ENCODE measurements around the gene ALDH1A3.

Gene ALDH1A3

DNA sequence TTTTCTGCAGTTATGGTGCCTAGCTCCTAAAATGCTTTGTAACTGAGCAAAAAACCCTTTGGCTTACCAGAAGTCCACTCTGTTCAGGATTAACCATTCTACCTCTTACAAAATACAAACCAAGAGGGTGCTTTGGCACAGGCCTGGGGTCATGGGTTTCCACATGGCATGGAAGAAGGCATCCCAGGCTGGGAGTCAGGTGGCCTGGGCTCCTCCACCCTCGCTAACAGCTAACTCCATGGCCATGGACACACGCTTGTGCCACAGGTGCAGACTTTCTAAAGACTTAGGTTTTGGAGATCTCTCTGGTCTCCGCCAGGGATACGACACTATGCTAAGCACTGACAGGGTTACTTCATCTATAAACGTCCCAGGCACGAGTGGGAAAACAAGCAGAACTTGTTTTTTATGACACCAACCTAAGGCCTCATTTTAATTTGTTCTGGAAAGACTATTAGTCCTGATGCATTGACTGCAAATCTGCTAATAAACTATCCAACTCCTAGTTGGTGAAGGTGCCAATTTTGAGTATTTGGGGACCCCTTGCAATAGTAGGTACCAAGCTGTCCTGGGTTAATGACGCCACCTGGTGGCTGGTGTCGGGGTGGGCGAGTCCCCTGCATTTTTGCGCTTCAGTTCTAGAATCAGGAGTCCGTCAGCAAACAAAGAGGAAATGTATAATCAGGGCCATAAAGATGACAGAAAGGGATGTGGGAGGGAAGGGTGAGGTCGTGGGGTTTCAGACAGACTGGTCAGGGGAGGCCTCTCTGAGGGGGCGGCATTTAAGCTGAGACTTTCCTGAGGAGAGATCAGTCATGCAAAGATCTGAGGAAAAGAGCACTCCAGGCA, 10.3 kb upstream of the ALDH1A3 start:
- TF ChIP-seq, protein P1, sequence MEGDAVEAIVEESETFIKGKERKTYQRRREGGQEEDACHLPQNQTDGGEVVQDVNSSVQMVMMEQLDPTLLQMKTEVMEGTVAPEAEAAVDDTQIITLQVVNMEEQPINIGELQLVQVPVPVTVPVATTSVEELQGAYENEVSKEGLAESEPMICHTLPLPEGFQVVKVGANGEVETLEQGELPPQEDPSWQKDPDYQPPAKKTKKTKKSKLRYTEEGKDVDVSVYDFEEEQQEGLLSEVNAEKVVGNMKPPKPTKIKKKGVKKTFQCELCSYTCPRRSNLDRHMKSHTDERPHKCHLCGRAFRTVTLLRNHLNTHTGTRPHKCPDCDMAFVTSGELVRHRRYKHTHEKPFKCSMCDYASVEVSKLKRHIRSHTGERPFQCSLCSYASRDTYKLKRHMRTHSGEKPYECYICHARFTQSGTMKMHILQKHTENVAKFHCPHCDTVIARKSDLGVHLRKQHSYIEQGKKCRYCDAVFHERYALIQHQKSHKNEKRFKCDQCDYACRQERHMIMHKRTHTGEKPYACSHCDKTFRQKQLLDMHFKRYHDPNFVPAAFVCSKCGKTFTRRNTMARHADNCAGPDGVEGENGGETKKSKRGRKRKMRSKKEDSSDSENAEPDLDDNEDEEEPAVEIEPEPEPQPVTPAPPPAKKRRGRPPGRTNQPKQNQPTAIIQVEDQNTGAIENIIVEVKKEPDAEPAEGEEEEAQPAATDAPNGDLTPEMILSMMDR (IDR thresholded peaks at IDR 0.05; ENCODE audit: low read depth, low read length), result peak; percentile 78
- Histone ChIP-seq H3K4me1 (no peaks in the 10 kb centered on the region), H3K27me3 (no peaks in the 10 kb centered on the region), H3K36me3 (no peaks in the 10 kb centered on the region), H3K9me3 (no peaks in the 10 kb centered on the region), H3K4me3 (ENCODE audit: low read depth, low read length) (no peak overlapping the region)
- peak; percentile 48 for DNase-seq

DNA sequence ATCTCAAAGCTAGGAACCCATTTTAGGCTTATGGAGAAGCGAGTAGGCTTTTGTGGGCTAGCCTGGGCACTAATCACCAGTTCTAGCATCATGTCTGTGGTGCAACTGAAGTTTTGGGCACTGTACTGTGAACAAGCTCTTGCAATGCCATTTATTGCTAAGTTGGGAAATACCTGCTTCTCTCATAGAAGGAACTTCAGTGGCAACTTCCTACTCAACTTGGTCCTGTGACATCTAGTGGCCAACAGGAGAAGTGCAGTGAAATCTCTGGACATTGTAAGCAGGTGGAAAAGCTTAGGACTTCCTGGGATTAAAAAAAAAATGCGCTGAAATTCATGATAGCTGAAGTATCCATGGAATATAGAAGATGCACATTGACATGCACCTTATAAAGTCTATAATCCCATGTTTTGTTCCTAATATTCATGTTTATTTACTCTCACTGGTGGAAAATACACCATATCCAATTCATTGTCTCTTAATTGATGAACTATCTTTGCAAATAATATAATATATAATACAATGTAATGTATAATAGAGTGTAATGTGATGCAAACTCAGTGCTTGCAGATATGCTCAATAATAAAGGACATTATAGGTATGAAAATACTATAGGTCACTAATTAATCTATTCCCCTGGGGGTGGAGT, 6.5 kb upstream of the ALDH1A3 start:
- peaks cover under 1% of the 10 kb centered on the region for H3K27me3 ChIP-seq
- no peaks in the 10 kb centered on the region for H3K36me3 ChIP-seq
- H3K9me3 ChIP-seq, result no peaks in the 10 kb centered on the region
- no peaks in the 10 kb centered on the region for H3K4me1 ChIP-seq
- no peak overlapping the region for H3K4me3 ChIP-seq (ENCODE audit: low read depth, low read length)
- TF ChIP-seq, protein P1 (IDR thresholded peaks at IDR 0.05; ENCODE audit: low read depth, low read length), result peak; percentile 97
- peak; percentile 59 for DNase-seq

DNA sequence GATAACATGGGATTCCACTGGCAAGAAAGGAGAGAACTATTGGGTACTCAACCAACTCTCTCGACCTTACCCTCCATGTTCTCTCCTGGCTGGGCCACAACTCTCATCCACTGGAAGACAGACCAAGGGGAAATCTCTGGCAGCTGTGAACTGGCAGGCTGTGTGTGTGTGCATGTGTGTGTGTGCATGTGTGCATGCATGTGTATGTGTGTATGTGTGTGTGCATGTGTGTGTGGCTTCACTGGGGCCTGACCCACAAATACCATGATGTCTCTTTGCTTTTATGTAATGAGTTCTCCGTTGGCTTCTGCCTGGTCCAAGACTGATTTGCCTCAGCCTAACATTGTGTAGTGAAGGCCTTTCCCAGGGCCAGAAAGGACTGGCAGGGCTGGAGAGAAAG, 4.1 kb upstream of the ALDH1A3 start:
- Histone ChIP-seq H3K36me3 (no peaks in the 10 kb centered on the region), H3K27me3 (peaks cover 17% of the 10 kb centered on the region), H3K4me1 (no peaks in the 10 kb centered on the region), H3K4me3 (ENCODE audit: low read depth, low read length) (no peak overlapping the region), H3K9me3 (no peaks in the 10 kb centered on the region)
- no peak for DNase-seq
- TF ChIP-seq, protein P1 (IDR thresholded peaks at IDR 0.05; ENCODE audit: low read depth, low read length), result no peak

GRCh38 chr15:100875976-100876375, 3.7 kb upstream of the ALDH1A3 start:
- Histone ChIP-seq H3K4me3 (ENCODE audit: low read depth, low read length) (no peak overlapping the region), H3K9me3 (no peaks in the 10 kb centered on the region), H3K36me3 (no peaks in the 10 kb centered on the region), H3K27me3 (peaks cover 17% of the 10 kb centered on the region), H3K4me1 (no peaks in the 10 kb centered on the region)
- TF ChIP-seq, protein P1 (IDR thresholded peaks at IDR 0.05; ENCODE audit: low read depth, low read length), result no peak
- DNase-seq, result no peak

GRCh38 chr15:100877551-100877950, 2.1 kb upstream of the ALDH1A3 start:
- peaks cover 17% of the 10 kb centered on the region for H3K27me3 ChIP-seq
- H3K4me3 ChIP-seq (ENCODE audit: low read depth, low read length), result no peak overlapping the region
- DNase-seq, result no peak

More at GRCh38 chr15:100877551-100877950, 2.1 kb upstream of the ALDH1A3 start:
- H3K4me1 ChIP-seq, result no peaks in the 10 kb centered on the region
- TF ChIP-seq, protein P1 (IDR thresholded peaks at IDR 0.05; ENCODE audit: low read depth, low read length), result no peak
- H3K9me3 ChIP-seq, result no peaks in the 10 kb centered on the region; the same call in 1 of the 2 replicates
- H3K36me3 ChIP-seq, result no peaks in the 10 kb centered on the region
